Liver (tissue), 9 donors: ENCODE measurements around the gene BRSK2. TPM values are rescaled to one million over a fixed set of nuclear protein-coding genes. Genes with fewer than 3 reads are reported as not detected.

Experiments used
- DNase-seq: peaks from one replicate; pipeline ENCODE4 v3.0.0-alpha.2; 2017; ENCODE audit warnings: low spot score
- H3K27ac ChIP-seq, 2 donors: one replicate each; pipeline ENCODE4 v1.7.0; 2013; ENCODE audit warnings: inconsistent platforms in 2 of 2, low read length in 2 of 2, control low read depth in 1 of 2, low read depth in 1 of 2, mild to moderate bottlenecking in 1 of 2
- H3K27me3 ChIP-seq, 4 donors: one replicate each; pipeline versions ENCODE4 v1.6.1 to v1.7.0; 2013; ENCODE audit warnings: low read length in 3 of 4, inconsistent platforms in 1 of 4, mild to moderate bottlenecking in 1 of 4, moderate library complexity in 1 of 4; ENCODE audit not compliant: control insufficient read depth in 4 of 4, insufficient read depth in 4 of 4
- H3K36me3 ChIP-seq, 4 donors: one replicate each; pipeline versions ENCODE4 v1.6.1 to v1.7.0; 2013; ENCODE audit warnings: low read length in 3 of 4, mild to moderate bottlenecking in 3 of 4, low read depth in 1 of 4, moderate library complexity in 1 of 4; ENCODE audit not compliant: control insufficient read depth in 4 of 4, insufficient read depth in 3 of 4
- H3K4me1 ChIP-seq, 4 donors: one replicate each; pipeline versions ENCODE4 v1.6.1 to v1.7.0; 2013; ENCODE audit warnings: low read length in 3 of 4, mild to moderate bottlenecking in 3 of 4, moderate library complexity in 1 of 4; ENCODE audit not compliant: control insufficient read depth in 4 of 4, insufficient read depth in 4 of 4
- H3K4me3 ChIP-seq, 3 donors: one replicate each; pipeline versions ENCODE4 v1.6.1 to v1.7.0; 2013; ENCODE audit warnings: low read length in 3 of 3, control low read depth in 1 of 3, low read depth in 1 of 3, mild to moderate bottlenecking in 1 of 3
- H3K9ac ChIP-seq, 2 donors: one replicate each; pipeline ENCODE4 v1.7.0; 2013; ENCODE audit warnings: low read length in 2 of 2, mild to moderate bottlenecking in 2 of 2, moderate library complexity in 2 of 2, control low read depth in 1 of 2, low read depth in 1 of 2
- H3K9me3 ChIP-seq, 4 donors: one replicate each; pipeline versions ENCODE4 v1.6.1 to v1.7.0; 2013; ENCODE audit warnings: low read length in 3 of 4; ENCODE audit not compliant: control insufficient read depth in 4 of 4
- EGR1 ChIP-seq, 2 donors: IDR thresholded peaks; 2 replicates each; pipeline ENCODE4 v1.6.1; 2016 to 2018; ENCODE audit warnings: antibody characterized with exemption in 2 of 2, low read depth in 2 of 2
- FOXA1 ChIP-seq: IDR thresholded peaks from 2 replicates; pipeline ENCODE4 v1.6.1; 2016; ENCODE audit warnings: antibody characterized with exemption
- FOXA2 ChIP-seq: IDR thresholded peaks from 2 replicates; pipeline ENCODE4 v1.6.1; 2016; ENCODE audit warnings: antibody characterized with exemption
- GABPA ChIP-seq, 2 donors: IDR thresholded peaks in 1 of 2; conservative IDR thresholded peaks in 1 of 2; 2 replicates each; pipeline ENCODE4 v1.6.1; 2016; ENCODE audit warnings: antibody characterized with exemption in 2 of 2, mild to moderate bottlenecking in 1 of 2, moderate library complexity in 1 of 2
- HNF4A ChIP-seq, 2 donors: conservative IDR thresholded peaks; 2 replicates each; pipeline ENCODE4 v1.6.1; 2016; ENCODE audit warnings: antibody characterized with exemption in 2 of 2, mild to moderate bottlenecking in 2 of 2
- HNF4G ChIP-seq: IDR thresholded peaks from 2 replicates; pipeline ENCODE4 v1.6.1; 2016; ENCODE audit warnings: antibody characterized with exemption
- JUND ChIP-seq, 2 donors: IDR thresholded peaks; 2 replicates each; pipeline ENCODE4 v1.6.1; 2016; ENCODE audit warnings: antibody characterized with exemption in 2 of 2
- MAX ChIP-seq: IDR thresholded peaks from 2 replicates; pipeline ENCODE4 v1.6.1; 2016; ENCODE audit warnings: antibody characterized with exemption
- NR2F2 ChIP-seq: IDR thresholded peaks from 2 replicates; pipeline ENCODE4 v1.6.1; 2016; ENCODE audit warnings: antibody characterized with exemption
- RAD21 ChIP-seq, 2 donors: IDR thresholded peaks; 2 replicates each; pipeline ENCODE4 v1.6.1; 2016; ENCODE audit warnings: antibody characterized with exemption in 2 of 2, mild to moderate bottlenecking in 2 of 2
- RXRA ChIP-seq, 2 donors: IDR thresholded peaks; 2 replicates each; pipeline ENCODE4 v1.6.1; 2017 to 2018; ENCODE audit warnings: antibody characterized with exemption in 2 of 2, mild to moderate bottlenecking in 1 of 2
- SP1 ChIP-seq: IDR thresholded peaks from 2 replicates; pipeline ENCODE4 v1.6.1; 2018; ENCODE audit warnings: antibody characterized with exemption, mild to moderate bottlenecking
- TAF1 ChIP-seq: conservative IDR thresholded peaks from 2 replicates; pipeline ENCODE4 v1.6.1; 2016; ENCODE audit warnings: antibody characterized with exemption, mild to moderate bottlenecking
- YY1 ChIP-seq: IDR thresholded peaks from 2 replicates; pipeline ENCODE4 v1.6.1; 2016; ENCODE audit warnings: antibody characterized with exemption, mild to moderate bottlenecking
- WGBS: extraction: QIAGEN DNeasy Blood & Tissue Kit; methylation state at CpG from one replicate; pipeline ENCODE4 v1.1.7; 2013; 5-methylcytosine and 5-hydroxymethylcytosine counted together
- polyA plus RNA-seq, 2 donors: library from polyadenylated mRNA; stranded (reverse) in 1 of 2; unstranded in 1 of 2; fragments of 200-250 nt in 1 of 2; fragments of >200 nt in 1 of 2; fragmentation: Nextera tagmentation in 1 of 2; extraction: Ambion mirVana in 1 of 2; gene quantifications; one replicate each; pipeline versions ENCODE4 v1.2.1 to v1.2.3, GENCODE V29; 2013 to 2015
- total RNA-seq, 2 donors: library from RNA; depleted of rRNA; stranded (reverse); fragments of >200 nt; gene quantifications; one replicate each; pipeline ENCODE4 v1.2.3, GENCODE V29; 2014
- TF ChIP-seq, protein P1 (sequence below): IDR thresholded peaks from 2 replicates; pipeline ENCODE4 v1.6.1; 2016; ENCODE audit warnings: antibody characterized with exemption
- TF ChIP-seq, protein P2 (sequence below): fragments of 150-350 bp; IDR thresholded peaks from 2 replicates; pipeline ENCODE4 v1.5.1; 2017; ENCODE audit warnings: improper control_type of control experiment, low read depth, low read length; ENCODE audit not compliant: missing input control
- TF ChIP-seq, protein P3 (sequence below): IDR thresholded peaks from 2 replicates; pipeline ENCODE4 v1.6.1; 2016; ENCODE audit warnings: antibody characterized with exemption
- donor health status: healthy.
- donor health status: healthy.
- donor health status: healthy.
- donor health status: healthy.
- donor health status: healthy.

BRSK2 gene
- total and polyA plus RNA-seq, 4 donors: 0.05 to 0.17 TPM; not detected in 2

DNA sequence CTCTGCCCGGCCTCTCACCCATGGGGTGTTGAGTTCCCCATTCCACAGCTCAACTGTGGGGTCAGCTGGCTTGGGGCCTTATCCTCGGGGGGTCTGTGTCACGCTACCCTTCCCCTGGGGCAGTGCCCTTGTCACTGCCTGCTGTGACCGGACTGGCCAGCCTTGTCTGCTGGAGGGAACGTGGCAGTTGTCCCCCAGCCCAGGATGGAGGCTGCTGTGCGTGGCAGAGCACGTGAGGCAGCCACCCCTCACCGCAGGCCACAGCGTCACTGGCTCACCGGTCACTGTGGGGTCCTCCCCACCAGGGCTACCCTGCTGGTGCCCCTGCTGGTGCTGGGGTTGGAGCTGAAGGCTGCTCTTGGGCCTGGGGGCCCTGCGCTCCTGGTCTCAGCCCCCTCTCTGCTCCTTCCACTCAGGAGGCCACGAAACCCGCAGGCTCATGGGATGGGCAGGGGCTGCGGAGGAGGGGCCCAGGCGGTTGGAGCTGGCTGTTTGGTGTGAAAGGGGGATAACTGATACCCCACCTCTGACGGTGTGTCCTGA lies 13.4 kb downstream of the BRSK2 start:
- WGBS: 90% methylated on average over 16 of the region's 16 CpGs
- Histone ChIP-seq H3K4me1 (no peaks in the 10 kb centered on the region), H3K9ac (no peak overlapping the region), H3K27me3 (no peaks in the 10 kb centered on the region), H3K27ac (no peak overlapping the region), H3K36me3 (no peaks in the 10 kb centered on the region), H3K9me3 (no peaks in the 10 kb centered on the region), H3K4me3 (no peak overlapping the region)
- no peak for TF ChIP-seq HNF4A (conservative IDR thresholded peaks at IDR 0.05)
- no peak for TF ChIP-seq RXRA (IDR thresholded peaks at IDR 0.05)
- no peak for DNase-seq

GRCh38 chr11:1403721-1404460 lies 14.2 kb downstream of the BRSK2 start:
- Histone ChIP-seq H3K4me3 (no peak overlapping the region), H3K36me3 (no peaks in the 10 kb centered on the region), H3K9me3 (no peaks in the 10 kb centered on the region), H3K9ac (no peak overlapping the region), H3K4me1 (no peaks in the 10 kb centered on the region), H3K27me3 (no peaks in the 10 kb centered on the region), H3K27ac (no peak overlapping the region)
- no peak for DNase-seq
- WGBS: 78% methylated on average over 23 of the region's 23 CpGs
- no peak for TF ChIP-seq EGR1 (IDR thresholded peaks at IDR 0.05; ENCODE audit: low read depth in 2 of 2)
- no peak for TF ChIP-seq JUND (IDR thresholded peaks at IDR 0.05)
- TF ChIP-seq MAX: no peak
- TF ChIP-seq, protein P1, sequence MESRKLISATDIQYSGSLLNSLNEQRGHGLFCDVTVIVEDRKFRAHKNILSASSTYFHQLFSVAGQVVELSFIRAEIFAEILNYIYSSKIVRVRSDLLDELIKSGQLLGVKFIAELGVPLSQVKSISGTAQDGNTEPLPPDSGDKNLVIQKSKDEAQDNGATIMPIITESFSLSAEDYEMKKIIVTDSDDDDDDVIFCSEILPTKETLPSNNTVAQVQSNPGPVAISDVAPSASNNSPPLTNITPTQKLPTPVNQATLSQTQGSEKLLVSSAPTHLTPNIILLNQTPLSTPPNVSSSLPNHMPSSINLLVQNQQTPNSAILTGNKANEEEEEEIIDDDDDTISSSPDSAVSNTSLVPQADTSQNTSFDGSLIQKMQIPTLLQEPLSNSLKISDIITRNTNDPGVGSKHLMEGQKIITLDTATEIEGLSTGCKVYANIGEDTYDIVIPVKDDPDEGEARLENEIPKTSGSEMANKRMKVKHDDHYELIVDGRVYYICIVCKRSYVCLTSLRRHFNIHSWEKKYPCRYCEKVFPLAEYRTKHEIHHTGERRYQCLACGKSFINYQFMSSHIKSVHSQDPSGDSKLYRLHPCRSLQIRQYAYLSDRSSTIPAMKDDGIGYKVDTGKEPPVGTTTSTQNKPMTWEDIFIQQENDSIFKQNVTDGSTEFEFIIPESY: no peak
- no peak for TF ChIP-seq RAD21 (IDR thresholded peaks at IDR 0.05)
- TF ChIP-seq YY1: no peak
- TF ChIP-seq NR2F2: no peak
- TF ChIP-seq HNF4G: no peak
- TF ChIP-seq RXRA (IDR thresholded peaks at IDR 0.05): no peak
- no peak for TF ChIP-seq SP1
- TF ChIP-seq, protein P2, sequence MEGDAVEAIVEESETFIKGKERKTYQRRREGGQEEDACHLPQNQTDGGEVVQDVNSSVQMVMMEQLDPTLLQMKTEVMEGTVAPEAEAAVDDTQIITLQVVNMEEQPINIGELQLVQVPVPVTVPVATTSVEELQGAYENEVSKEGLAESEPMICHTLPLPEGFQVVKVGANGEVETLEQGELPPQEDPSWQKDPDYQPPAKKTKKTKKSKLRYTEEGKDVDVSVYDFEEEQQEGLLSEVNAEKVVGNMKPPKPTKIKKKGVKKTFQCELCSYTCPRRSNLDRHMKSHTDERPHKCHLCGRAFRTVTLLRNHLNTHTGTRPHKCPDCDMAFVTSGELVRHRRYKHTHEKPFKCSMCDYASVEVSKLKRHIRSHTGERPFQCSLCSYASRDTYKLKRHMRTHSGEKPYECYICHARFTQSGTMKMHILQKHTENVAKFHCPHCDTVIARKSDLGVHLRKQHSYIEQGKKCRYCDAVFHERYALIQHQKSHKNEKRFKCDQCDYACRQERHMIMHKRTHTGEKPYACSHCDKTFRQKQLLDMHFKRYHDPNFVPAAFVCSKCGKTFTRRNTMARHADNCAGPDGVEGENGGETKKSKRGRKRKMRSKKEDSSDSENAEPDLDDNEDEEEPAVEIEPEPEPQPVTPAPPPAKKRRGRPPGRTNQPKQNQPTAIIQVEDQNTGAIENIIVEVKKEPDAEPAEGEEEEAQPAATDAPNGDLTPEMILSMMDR: no peak
- TF ChIP-seq, protein P3, sequence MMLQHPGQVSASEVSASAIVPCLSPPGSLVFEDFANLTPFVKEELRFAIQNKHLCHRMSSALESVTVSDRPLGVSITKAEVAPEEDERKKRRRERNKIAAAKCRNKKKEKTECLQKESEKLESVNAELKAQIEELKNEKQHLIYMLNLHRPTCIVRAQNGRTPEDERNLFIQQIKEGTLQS: no peak
- TF ChIP-seq FOXA1: no peak
- TF ChIP-seq FOXA2: no peak
- TF ChIP-seq HNF4A (conservative IDR thresholded peaks at IDR 0.05): no peak
- no peak for TF ChIP-seq TAF1
- no peak for TF ChIP-seq GABPA (IDR thresholded peaks at IDR 0.05 in 1 of 2, conservative IDR thresholded peaks at IDR 0.05 in 1 of 2)
